CD4-positive, alpha-beta T cell treated with Interleukin-21 for 1 hour (primary cell): ENCODE data around the gene ARHGAP18.

Experiments used
- DNase-seq: peaks from one replicate; pipeline ENCODE4 v3.0.0-alpha.2; 2020

ARHGAP18 gene

DNA sequence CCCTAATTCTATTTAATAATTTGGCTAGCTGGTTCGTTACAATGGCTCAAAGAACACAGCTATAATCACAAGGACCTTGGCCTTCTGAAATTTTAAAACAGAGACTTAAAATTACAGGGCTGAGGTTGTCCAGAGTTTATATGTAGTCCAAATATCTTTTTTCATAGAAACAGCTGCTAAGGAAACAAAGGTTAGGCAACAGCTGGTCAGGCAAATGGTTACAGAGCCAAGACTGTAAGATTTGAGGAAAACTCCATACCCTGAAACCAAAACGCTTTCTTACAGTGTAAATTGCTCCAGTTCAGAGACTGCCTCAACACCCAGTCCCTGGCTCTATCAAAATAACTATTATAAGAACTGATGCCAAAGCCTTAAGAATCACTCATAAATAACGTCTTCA lies 9.7 kb upstream of the ARHGAP18 start:
- DNase-seq = no peak

GRCh38 chr6:129717277-129717676 lies 7.3 kb upstream of the ARHGAP18 start:
- no peak for DNase-seq

- DNase-seq = peak; percentile 7
These were observed 3.9 kb upstream of the ARHGAP18 start for GRCh38 chr6:129713806-129714333.

DNA sequence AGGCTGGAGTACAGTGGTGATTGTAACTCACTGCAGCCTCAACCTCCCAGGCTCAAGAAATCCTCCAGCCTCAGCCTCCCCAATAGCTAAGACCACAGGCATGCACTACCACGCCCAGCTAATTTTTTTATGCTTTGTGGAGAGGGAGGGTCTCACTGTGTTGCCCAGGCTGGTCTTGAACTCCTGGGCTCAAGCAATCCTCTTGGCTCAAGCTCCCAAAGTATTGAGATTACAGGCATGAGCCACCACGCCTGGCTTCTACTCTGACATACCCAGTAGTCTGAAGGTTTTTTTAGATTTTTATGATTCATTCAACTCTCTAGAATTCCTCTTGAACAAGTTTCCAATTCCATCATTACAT lies 1.3 kb upstream of the ARHGAP18 start:
- DNase-seq = no peak

GRCh38 chr6:129710450-129711270 lies 683 bp upstream of the ARHGAP18 start:
- no peak for DNase-seq

GRCh38 chr6:129709196-129709768 lies 695 bp downstream of the ARHGAP18 start:
- DNase-seq = no peak

- DNase-seq = no peak
These were observed 1.3 kb downstream of the ARHGAP18 start for GRCh38 chr6:129708496-129709195.

DNA sequence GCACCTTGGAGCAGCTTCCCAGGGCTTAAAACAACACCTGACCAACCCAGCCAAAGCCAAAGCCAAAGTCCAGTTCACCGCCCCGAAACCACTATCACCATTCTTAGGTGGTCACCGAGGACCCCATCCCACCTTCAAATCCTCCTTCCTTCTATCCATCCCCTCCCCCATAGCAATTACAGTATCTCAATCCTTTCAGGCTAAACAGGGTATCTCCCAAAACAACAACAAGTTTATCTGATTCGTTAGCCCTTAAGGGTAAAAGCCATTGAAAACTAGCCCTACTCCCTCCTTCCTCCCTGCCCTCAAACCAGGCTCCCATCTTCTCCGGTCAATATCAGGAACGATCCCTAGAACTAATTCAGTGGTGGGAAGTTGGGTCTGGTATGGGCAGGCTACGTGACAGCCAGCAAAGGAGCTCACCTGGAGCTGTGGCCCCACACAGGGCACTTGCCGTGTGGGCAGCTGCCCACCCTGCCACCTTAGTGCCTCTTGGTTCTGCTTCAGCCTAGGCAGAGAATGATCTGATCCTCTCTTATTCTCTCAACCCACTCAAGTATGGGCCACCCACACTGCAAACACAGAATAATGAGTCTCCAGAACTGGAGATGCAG lies 2.0 kb downstream of the ARHGAP18 start:
- no peak for DNase-seq

- no peak for DNase-seq
These were observed 2.9 kb downstream of the ARHGAP18 start for GRCh38 chr6:129707028-129707427.

DNA sequence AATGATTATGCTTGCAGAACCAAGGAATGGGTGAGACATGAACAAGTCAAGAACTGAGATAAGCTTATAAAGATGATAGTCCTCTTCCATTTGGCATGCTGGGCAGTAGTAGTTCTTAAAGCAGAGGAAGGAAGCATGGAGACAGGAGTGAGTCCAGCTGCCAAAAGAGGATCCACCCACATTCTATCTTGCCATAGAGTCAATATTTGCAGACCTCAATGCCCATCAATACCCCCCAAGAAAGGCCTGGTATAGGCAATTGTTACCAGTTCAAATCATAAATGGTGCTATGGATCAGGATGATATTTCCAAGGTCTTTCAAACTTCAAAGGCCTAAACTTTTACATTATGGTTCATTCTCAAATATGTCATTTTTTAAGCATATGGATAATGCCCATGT lies 4.8 kb downstream of the ARHGAP18 start:
- no peak for DNase-seq

DNA sequence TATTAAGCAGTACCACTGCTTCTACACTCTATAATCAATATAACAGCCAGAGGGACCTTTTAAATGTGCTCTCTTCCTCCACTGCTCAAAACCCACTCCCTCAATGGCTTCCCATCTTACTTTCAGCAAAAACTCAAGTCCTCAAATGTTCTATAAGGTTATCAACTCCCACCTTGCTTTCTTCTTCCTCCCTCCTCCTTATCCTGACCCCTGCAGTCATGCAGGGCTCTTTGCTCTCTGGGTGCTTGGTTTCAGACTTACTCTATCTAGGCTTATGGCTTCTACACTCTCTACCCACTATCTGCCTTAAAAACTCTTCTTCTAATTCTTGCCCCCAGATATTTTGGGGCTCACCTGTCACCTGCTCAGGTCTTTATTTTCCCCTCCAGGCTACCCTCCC lies 5.3 kb downstream of the ARHGAP18 start:
- no peak for DNase-seq

DNA sequence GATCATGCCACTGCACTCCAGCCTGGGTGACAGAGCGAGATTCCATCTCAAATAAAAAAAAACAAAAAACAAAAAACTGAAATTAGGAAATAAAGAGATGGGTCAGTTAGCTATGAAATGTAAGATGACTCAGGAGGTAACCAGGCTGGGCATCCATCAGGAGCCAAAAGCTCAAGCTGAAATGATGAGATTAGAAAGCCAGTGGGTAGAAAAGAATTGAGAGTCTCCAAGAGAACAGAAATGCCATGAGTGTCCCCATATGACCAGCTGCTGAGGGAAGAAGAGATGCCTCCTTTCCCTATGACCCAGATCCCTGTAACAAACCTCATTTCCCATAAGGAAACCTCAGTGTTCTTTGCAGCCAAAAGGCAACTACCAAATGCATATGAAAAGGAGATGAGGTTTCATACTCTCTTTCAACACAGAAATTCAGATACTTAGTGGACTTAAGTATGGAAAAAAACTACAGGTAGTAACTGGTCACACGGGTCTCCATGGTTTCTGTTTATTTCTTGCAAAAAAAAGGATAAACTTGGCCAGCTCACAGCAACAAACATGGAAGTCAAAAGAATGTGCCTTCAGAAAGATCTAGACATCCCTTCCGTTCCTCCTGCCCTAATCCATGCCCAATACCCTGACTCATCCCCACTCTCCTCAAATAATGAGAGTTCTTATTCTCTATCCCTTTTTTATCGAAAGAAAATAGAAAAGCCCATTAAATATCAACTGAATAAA lies 8.1 kb downstream of the ARHGAP18 start:
- DNase-seq = no peak

DNA sequence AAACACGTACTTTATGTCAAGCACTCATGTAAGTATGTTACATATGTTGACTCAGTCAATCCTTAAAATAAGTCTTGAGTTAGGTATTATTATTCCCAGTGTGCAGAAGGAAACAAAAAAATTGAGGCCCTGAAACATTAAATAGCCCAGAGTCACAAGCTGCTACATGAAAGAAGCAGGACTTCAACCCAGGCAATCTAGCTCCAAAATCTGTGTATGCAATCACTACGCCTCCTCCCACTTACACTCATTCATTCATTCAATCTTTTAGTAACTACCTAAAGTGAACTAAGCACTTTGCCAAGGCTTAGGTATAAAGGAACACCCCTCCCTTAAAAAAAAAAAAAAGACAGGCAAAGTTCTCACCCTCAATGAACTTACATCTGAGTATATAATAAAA lies 9.3 kb downstream of the ARHGAP18 start:
- DNase-seq = no peak

GRCh38 chr6:129699659-129700058 lies 10.3 kb downstream of the ARHGAP18 start:
- no peak for DNase-seq

DNA sequence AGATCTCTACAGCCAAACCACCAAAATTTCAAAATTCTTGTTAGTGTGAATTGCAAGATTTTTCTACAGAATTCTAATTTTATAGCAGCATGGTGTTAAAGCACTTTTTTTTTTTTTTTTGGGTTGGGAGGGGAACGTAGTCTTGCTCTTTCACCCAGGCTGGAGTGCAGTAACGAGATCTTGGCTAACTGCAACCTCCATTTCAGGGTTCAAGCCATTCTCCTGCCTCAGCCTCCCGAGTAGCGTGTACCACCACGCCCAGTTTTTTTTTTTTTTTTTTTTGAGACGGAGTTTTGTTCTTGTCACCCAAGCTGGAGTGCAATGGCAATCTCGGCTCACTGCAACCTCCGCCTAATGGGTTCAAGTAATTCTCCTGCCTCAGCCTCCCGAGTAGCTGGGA lies 11.5 kb downstream of the ARHGAP18 start:
- DNase-seq = no peak

GRCh38 chr6:129697788-129698187 lies 12.2 kb downstream of the ARHGAP18 start:
- DNase-seq = no peak

DNA sequence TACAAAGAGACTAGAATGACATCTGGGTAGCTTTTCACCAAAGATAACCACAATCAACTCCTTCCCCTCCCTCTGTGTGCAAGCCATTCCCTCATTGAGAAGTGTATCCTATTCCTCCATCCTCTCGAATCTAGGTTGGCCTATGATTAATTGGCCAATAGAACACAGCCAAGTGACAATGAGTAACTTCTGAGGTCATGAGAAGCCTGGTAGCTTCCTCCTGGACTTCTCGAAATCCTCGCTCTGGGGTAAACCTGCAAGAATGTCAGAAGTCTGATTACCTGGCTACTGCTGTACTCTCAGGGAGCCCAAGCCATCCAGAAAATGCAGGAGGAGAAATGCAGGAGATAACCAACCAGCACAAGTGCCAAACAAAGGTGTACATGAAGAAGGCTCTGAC lies 13.1 kb downstream of the ARHGAP18 start:
- DNase-seq = no peak

GRCh38 chr6:129696028-129696418 lies 14.0 kb downstream of the ARHGAP18 start:
- no peak for DNase-seq

GRCh38 chr6:129695373-129696027 lies 14.5 kb downstream of the ARHGAP18 start:
- no peak for DNase-seq

- DNase-seq = no peak
These were observed 15.9 kb downstream of the ARHGAP18 start for GRCh38 chr6:129694036-129694435.

DNA sequence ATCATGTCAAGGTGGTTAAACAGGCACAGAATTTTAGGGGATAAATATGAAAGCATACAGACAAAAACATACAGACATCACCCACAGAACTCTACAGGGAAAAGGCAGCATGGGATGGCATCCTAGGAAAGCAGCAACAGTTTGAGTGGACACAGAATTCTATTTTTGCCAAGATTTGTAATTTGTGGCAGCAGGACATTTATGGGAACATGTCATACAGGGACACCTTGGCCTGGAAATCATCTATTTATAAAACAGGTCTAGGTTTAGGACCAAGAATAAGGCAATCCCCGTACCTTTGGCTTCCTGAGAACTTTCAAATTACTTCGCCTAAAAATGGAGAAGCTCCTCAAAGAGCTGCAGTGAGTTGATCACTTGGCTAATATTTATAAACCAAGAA lies 17.5 kb downstream of the ARHGAP18 start:
- no peak for DNase-seq

GRCh38 chr6:129691709-129692108 lies 18.3 kb downstream of the ARHGAP18 start:
- DNase-seq = no peak
